ENCODE data around the gene RENBP.

Gene RENBP

DNA sequence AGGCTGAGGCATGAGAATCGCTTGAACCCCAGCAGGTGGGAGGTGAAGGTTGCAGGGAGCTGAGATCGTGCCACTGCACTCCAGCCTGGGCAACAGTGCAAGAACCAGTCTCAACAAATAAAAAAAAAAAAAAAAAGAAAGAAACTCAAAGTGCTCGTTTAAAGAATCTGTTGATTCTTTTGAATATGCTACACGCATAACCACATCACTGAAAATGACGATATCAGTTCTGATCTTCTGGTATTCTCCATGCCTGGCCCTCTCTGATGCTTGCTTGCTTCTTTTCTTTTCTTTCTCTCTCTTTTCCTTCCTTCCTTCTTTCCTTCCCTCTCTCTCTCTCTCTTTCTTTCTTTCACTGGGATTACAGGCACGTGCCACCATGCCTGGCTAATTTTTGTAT, 32.6 kb downstream of the RENBP start:
- DNase-seq = no peak

DNA sequence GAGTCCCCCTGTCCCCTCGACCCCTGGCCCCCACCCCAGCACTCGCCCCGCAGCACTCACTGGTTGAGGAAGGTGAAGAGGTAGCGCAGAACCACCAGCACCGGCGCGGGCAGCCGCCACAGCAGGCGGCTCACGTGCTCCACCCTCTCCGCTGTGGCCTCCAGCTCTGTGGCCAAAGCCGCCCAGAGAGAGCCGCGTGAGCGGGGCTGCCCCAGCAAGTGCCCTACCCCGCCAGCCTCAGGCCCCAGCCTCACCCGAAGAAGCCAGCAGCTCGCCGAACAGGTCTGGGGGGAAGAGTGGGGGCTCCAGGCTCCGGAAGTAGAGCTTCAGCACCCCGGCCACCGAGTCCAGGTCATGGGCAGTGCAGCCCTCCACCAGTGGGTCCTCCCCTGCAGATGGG, 34.0 kb downstream of the RENBP start:
- no peak for DNase-seq

DNA sequence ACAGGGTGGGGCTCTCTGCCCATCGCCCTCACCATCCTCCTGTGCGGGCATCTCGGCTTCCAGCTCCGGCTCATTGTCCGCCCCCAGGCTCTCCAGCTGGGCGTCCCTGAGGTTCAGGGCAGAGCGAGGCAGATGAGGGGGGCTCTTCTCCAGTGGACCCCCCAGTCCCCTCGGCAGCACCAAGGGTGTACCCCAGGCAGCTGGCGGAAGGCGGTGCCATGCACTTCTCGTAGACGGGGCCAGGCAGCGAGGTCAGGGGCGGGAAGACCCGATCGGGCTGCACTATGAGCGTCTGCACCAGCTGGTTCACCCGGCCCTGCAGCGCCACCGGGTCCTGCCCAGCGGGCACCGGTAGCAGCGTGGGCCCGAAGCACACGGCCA, 34.5 kb downstream of the RENBP start:
- DNase-seq = no peak

DNA sequence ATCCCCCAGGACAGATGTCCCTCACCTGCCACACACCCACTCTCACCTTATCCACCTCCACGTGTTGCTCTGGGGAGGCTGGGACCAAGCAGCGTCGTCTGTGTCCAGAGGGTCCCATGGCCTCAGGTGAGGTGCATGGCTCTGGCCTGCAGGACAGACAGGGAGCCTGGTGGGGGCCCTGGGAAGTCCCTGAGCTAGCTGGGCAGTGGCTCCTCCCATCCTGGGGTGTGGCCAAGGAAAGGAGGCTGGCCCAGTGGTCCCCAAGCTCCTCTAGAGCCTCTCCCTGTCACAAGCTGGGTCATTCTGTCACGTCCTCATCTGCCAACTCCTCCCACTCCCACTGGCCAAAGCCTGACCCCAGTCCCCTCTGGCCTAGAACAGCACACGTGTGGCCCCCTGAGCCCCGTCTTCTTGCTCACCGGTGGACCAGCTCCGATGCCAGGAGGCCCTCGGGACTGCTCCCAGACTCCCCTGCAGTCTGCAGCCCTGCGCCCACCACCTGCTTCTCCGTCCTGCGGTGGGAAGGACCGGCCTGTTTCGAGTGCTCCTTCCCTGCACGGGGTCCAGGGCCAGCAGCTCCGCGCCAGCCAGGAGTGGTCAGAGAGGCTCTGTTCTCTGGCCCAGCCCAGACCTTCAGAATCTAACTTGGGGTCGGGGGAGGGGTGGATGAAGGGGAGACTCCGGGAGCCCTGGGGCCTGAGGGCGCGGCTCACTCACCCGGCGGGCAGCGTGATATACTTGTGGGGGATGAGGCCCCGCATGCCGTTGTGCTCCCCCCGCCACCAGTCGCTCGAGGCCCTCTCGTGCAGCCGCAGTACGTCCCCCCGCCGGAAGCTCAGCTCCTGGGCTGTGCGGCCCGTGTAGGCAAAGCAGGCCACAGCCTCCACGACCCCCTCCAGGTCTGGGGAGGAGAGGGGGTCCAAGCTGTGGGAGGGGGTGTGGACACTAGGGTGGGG, 35.1 kb downstream of the RENBP start:
- no peak for DNase-seq

DNA sequence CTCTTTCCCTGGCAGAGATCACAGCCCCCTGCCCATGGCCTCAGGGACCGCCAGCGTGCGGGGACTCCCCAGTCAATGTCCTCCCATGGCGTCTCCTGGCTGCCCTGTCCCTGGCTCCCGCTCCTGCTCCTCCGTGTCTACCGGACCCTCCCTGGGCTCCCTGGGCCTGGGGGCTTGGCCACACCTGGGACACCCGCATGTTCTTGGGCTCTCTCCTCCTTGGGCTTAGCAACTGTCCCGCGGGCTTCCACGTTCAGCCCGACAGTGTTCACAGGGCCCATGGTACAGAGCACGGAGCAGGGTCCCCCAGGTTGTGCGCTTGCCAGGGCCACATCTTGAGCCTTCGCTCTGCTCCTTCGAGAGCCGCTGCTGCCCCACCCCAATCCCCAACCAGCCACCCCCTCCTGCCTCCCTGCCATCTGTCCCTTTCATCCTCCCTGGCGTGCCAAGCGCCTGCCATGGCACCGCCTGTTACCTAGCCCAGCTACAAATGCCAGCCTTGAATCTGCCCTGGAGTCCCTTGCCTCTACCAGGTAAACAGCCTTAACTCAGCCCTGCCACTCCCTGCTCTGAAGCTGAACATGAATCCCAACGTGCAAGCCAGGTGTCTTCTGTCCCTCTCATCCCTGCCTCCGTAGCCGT, 36.1 kb downstream of the RENBP start:
- peak; percentile 31 for DNase-seq

DNA sequence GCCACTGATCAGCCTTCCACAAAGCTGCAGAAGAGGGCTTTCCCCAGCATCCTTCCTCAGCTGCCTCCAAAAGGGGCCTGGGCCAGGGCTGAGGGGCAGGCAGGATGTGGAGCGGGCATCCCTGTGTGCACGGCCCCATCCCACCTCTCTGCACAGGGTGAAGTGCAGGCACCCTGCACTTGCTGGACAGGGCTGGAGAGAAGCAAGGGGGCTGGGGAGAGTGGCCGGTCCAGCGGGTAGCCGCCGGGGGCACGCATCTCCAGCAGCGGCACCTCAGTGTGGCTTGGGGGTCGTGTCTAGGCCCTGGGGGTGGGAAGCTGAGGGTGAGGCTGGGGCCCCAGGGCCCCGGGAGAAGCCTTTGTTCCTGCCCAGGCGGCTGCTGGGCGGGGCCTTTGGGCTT, 37.0 kb downstream of the RENBP start:
- no peak for DNase-seq

DNA sequence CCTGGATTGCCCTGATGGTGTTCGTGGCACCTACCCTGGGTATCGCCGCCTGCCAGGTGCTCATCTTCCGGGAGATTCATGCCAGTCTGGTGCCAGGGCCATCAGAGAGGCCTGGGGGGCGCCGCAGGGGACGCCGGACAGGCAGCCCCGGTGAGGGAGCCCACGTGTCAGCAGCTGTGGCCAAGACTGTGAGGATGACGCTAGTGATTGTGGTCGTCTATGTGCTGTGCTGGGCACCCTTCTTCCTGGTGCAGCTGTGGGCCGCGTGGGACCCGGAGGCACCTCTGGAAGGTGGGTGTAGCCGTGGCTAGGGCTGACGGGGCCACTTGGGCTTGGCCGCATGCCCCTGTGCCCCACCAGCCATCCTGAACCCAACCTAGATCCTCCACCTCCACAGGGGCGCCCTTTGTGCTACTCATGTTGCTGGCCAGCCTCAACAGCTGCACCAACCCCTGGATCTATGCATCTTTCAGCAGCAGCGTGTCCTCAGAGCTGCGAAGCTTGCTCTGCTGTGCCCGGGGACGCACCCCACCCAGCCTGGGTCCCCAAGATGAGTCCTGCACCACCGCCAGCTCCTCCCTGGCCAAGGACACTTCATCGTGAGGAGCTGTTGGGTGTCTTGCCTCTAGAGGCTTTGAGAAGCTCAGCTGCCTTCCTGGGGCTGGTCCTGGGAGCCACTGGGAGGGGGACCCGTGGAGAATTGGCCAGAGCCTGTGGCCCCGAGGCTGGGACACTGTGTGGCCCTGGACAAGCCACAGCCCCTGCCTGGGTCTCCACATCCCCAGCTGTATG, 38.1 kb downstream of the RENBP start:
- DNase-seq = no peak

DNA sequence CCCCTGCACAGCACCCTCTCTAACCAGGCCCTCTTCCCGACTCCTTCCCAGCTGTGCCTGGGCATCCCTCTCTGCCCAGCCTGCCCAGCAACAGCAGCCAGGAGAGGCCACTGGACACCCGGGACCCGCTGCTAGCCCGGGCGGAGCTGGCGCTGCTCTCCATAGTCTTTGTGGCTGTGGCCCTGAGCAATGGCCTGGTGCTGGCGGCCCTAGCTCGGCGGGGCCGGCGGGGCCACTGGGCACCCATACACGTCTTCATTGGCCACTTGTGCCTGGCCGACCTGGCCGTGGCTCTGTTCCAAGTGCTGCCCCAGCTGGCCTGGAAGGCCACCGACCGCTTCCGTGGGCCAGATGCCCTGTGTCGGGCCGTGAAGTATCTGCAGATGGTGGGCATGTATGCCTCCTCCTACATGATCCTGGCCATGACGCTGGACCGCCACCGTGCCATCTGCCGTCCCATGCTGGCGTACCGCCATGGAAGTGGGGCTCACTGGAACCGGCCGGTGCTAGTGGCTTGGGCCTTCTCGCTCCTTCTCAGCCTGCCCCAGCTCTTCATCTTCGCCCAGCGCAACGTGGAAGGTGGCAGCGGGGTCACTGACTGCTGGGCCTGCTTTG, 38.9 kb downstream of the RENBP start:
- no peak for DNase-seq

DNA sequence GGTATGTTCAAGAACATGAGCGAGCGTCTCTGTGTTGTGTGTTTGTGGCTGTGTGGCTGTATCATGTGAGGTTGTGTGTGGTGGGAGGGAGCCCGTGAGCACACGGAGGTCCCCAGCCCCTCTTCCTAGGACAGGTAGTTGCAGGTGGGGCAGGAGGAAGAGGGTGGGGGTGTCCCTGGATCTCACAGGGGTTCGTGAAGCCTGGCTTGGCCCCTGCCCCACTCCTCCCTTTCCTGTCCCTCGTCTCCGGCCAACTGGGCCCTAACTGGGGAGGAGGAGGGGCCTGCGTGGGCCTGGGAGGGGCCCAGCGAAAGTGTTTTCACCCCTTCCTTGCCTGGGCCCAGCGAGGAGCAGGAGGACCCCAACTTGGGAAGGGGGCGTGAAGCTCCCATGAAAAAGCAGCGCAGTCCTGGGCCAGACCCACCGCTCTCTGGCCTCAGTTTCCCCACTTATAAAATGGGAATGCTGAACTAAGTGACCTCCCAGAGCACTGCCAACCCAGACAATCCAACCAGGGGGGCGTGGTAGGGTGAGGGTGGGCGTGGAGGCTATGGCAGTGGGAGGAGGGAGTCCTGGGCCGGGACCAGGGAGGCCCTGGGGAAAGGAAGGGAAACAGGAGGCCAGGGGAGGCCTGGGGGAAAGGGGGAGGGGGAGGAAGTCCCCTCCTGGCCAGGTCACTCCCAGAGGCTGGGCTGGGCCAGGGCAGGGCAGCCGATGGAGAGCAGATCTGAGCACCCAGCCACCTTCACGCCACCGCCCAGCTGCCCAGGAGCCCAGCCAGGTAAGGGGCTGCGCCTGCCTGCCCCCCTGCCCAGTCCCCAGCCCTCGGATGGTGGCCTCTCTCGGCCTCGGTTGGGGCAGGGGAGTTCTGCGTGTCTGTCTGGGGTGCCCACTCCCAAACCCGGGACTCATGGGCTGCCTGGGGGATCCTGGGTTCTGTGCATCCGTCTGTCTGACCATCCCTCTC, 40.2 kb downstream of the RENBP start, which contains the start of gene AVPR2:
TSS of gene AVPR2 (plus strand) at position 683 of the 967 bp plus-strand sequence. CDS start 473 bp downstream, outside the sequence.
- DNase-seq = no peak

DNA sequence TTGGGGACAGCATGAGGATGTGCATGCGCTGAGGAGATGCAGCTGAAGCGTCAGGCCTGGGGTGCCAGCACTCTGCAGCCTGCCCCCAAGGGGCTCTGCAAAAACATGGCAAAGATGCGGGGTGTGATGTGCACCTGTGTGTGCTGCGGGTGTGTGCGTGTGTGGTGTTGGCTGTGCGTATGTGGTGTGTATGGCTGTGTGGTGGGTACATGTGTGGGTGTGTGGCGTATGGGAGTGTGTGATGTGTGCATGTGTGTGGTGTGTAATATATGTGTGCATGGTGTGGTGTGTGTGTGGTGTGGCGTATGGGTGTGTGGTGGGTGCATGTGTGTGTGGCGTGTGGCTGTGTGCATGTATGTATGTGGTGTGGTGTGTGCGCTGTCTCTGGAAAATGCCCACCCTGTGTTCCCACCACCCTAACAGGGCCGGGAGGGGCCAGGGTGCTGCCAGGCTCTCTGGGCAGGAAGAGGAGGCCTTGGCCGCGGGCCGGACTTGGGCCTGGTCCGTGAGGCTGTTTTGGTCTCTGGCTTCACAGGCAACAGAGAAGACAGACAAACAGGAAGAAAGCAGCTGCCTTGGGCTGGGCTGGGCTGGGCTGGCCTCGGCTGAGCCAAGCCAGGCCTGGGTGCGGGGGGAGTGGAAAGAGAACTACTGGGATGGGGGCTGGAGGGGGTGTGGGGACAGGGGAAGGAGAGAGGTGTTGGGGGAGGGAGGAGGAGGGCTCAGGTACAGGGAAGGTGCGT, 41.0 kb downstream of the RENBP start:
- no peak for DNase-seq

DNA sequence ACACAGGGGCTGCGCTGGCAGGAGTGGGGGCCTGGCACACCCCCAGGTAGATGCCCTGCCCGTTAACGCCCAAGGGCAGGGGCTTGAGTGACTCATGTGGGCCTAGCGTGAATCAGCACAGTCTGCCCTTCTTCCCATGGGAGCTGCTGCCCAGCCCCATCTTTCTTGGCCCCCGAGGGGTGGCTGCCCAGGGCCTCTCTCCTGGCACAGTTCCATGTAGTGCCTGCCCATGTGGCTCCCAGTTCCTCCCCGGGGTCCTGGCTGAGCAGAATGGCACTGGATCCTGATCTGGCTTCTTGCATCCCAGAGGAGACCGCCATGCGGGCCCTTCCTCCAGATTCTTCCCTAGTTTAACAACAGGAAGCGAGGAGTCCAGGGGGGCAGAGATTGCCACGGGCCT, 42.1 kb downstream of the RENBP start:
- DNase-seq = no peak

DNA sequence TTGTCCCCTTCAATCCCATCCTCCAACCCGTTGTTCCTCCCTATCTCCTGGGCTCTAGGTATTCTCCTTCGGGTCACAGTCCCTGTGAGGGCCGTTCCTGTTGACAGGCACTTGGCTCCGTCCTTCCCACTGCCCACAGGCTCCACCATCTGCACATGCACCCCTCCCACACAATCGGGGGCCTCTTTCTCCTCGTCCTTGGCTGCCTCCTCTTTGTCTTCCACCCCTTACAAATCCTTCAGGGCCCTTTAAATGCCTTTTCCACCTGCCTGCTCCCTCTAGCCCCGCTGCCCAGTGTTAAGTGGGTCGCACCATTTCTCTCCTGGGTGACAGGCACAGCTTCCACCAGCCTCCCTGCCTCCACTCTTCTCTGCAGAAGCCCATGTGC, 42.7 kb downstream of the RENBP start:
- DNase-seq = no peak

DNA sequence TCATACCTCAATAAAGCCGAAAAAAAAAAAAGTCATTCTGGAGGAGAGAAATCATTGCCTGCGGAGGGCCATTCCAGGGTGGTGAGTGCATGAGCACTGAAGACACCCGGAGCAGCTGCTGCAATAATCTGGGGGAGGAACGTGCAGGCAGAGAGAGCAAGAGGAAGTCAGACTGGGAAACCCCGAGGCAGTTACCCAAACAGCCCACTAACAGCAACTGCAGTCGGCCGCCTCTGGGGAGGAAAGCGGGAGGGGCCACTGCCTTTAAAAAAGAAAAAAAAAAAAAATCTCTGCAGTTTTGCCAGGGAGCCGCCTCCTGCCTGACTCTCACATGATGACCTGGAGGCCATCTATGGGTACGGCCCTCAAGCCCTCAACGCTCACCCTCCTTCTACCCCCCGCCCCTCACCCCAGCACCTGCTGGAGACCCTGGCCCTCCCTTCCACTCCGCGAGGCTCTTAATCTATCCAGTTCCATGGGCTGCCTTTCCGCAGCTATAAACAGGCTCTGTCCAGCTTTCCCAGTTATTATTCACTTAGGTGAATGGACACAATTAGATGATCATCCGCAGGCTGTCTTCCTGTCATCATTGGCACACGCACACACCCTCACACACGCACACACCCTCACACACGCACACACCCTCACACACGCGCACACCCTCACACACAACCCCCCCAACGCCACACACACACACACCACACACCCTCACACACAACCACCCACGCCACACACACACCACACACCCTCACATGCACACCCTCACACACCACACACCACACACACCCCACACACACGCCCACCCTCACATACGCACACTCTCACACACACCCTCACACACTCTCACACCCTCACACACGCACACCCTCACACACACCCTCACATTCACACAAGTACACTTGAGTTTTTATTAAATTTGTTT, 43.4 kb downstream of the RENBP start:
- DNase-seq = peak; percentile 40

DNA sequence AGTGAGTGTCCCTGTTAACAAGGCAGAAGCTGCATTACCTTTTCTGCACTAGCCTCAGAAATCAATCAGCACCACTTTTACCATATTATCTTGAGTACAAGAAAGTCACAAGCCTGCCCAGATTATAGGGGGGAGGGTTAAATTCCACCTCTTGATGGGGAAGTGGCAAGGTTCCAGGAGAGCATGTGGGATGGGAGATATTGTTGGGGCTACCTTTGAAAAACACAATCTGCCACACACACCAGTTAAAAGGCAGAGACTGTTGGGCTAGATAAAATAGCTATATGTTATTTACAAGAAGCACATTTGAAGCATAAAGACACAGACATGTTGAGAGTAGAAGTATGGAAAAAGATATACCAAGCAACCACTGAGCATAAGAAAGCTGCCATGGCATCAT, 46.5 kb downstream of the RENBP start:
- peak; percentile 60 for DNase-seq

DNA sequence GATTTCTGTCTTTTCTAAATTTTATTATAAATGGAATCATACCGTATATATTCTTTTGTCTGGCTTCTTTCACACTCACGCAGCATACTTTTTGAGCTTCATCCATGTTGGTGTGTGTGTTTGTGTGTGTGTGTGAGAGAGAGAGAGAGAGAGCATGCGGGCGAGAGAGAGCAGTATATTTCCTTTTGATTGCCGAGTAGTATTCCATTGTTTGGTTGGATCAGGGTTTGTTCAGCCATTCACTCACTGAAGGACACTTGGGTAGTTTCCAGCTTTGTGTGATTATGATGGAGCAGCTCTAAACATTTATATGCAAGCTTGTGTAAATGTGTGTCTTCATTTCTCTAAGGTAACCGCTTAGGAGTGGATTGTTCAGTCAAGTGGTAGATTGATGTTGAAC, 55.3 kb downstream of the RENBP start:
- DNase-seq = no peak

DNA sequence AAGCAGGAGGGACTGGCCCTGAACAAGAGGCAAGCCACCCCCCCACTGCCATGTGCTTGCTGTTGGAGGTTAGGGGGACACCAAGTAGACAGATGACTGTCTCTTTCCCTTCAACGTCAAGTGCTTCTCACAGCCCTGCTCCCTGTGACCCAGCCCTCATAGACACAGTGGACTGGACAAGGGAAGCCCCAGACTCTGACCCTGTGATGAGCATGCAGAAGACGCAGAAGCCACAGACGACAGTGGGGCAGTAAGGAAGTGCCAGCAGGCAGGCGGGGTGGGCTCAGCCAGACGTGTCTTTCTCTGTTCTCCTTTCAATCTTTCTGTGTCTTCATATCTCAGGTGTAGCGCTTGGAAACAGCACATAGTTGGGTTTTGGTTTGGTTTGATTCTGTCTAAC, 56.1 kb downstream of the RENBP start:
- DNase-seq = no peak

DNA sequence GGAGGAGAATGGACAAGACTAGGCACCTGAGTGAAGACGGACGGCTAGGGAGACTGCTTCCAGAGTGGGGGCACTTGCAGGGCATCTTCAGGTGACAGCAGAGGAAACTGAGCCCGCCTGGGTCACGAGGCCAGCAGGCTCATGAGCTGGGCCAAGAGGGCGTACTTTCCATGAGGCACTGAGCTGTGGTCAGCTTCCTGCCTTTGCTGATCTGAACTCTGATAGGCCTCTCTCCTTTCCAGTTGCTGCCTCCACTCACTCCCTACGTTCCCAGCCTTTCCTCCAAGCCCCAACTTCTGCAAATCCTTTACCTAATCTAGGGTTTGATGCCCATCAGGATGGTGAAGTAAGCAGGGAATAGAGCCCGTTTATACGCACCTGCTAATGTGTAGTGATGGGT, 57.1 kb downstream of the RENBP start:
- DNase-seq = no peak

DNA sequence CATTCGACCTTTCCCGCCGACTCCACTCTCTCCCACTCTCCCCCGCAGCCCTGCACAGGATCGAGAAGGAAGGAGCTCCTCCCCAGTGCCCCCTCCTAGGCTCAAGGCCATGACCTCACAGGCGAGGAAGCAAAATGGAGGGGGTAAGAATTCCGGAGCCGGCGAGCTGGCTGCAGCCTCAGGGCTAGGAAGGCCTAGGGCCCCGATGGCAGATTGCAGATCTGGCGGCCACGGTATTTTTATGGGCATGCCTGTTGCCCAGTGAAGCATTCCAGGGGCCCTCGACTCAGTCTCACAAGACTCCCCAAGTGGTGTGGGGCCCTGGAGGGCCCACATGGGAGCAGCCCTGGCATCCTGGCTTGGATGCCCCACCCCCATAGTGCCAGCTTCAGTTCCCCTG, 57.5 kb downstream of the RENBP start:
- no peak for DNase-seq

DNA sequence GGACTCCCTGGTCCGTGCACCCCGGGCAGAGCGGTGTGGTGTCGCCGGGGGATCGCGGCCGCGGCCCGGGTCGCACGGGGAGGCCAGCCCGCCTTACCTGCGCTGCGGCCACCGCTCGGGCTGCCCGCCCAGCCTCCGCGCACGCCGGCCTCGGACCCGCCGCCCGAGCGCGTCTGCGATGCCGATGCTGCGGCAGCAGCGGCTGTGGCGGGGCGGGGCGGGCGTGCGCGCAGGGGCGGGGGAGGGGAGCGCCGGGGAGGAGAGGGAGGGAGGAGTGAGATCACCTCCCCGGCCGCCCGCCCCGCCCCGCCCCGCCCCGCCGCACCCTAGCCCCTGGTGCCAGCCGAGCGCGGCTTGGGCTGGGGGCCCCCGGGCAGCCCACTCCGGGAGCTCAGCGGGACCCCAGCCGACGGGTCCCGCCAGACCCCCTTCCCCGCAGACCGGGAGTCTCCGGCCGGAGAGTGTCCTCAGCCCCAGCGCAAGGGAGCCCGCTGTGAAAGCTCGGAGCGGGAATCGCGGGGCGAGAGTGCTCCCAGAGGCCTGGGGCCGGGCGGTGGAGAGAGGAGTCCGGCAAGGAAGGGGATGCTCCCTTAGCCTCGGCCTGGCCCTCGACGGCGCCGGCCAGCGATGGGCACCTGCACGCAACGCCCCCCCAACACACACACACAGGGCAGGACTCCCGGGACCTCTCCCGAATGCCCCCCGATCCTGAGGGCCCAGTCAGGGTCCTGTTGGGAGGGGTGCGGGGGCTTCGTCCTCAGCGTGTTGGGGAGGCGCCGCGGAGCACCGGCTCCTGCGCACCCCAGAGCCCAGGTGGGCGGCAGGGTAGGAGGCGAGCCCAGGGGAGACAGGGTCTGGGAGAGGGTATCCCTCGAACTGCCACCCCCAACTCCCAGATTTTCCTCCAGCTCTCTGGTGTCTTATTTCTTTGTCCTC, 58.2 kb downstream of the RENBP start, which contains the start of gene L1CAM:
TSS of gene L1CAM (minus strand) at position 206 of the 936 bp plus-strand sequence. CDS start 10,337 bp downstream, outside the sequence.
- no peak for DNase-seq

Data from NCI-H1694 (cell line).